GM19328 (cell line): ENCODE measurements around the gene SMAP1.
"Not testable (repeated sequence)": the region's sequence is repeated elsewhere in the genome, so short reads cannot be mapped to it uniquely, and the experiment has no call there.

Experiments used
- ATAC-seq: cut with Tn5 transposase; IDR thresholded peaks from one replicate; pipeline ENCODE4 v1.9.1; 2021; ENCODE audit warnings: mild to moderate bottlenecking, moderate library complexity; ENCODE audit not compliant: unreplicated experiment

SMAP1 gene

GRCh38 chr6:70738028-70738427, 70.3 kb downstream of the SMAP1 start:
- ATAC-seq = no peak

GRCh38 chr6:70739534-70739933, 71.9 kb downstream of the SMAP1 start:
- ATAC-seq = no peak

GRCh38 chr6:70740746-70741145, 73.1 kb downstream of the SMAP1 start:
- not testable (repeated sequence) for ATAC-seq

GRCh38 chr6:70742462-70742861, 74.8 kb downstream of the SMAP1 start:
- not testable (repeated sequence) for ATAC-seq

- ATAC-seq = no peak
Measured at GRCh38 chr6:70753870-70754380, 86.2 kb downstream of the SMAP1 start.

GRCh38 chr6:70758883-70759282, 91.2 kb downstream of the SMAP1 start:
- no peak for ATAC-seq

- no peak for ATAC-seq
Measured at GRCh38 chr6:70763754-70764510, 96.2 kb downstream of the SMAP1 start.

GRCh38 chr6:70764706-70765105, 97.0 kb downstream of the SMAP1 start:
- ATAC-seq = no peak

- not testable (repeated sequence) for ATAC-seq
Measured at GRCh38 chr6:70771351-70771750, 103.7 kb downstream of the SMAP1 start.

GRCh38 chr6:70779934-70780333, 112.3 kb downstream of the SMAP1 start:
- no peak for ATAC-seq

GRCh38 chr6:70790483-70791224, 123.0 kb downstream of the SMAP1 start:
- no peak for ATAC-seq

GRCh38 chr6:70797625-70798024, 129.9 kb downstream of the SMAP1 start:
- peak; percentile 78 for ATAC-seq

GRCh38 chr6:70806086-70806485, 138.4 kb downstream of the SMAP1 start:
- no peak for ATAC-seq

- no peak for ATAC-seq
Measured at GRCh38 chr6:70811788-70812187, 144.1 kb downstream of the SMAP1 start.

- ATAC-seq = no peak
Measured at GRCh38 chr6:70813885-70814284, 146.2 kb downstream of the SMAP1 start.

- ATAC-seq = no peak
Measured at GRCh38 chr6:70819646-70820045, 152.0 kb downstream of the SMAP1 start.

- no peak for ATAC-seq
Measured at GRCh38 chr6:70820778-70821177, 153.1 kb downstream of the SMAP1 start.

- no peak for ATAC-seq
Measured at GRCh38 chr6:70821751-70822150, 154.1 kb downstream of the SMAP1 start.

- no peak for ATAC-seq
Measured at GRCh38 chr6:70823651-70824050, 156.0 kb downstream of the SMAP1 start.

GRCh38 chr6:70831427-70831826, 163.7 kb downstream of the SMAP1 start:
- ATAC-seq = no peak

GRCh38 chr6:70834520-70834919, 166.8 kb downstream of the SMAP1 start:
- no peak for ATAC-seq

- ATAC-seq = no peak
Measured at GRCh38 chr6:70838907-70839285, 171.2 kb downstream of the SMAP1 start.
